ENCODE results near the gene CETP.

CETP gene

GRCh38 chr16:57024894-57025680 is 63.3 kb downstream of the CETP start:
- no peak for DNase-seq

GRCh38 chr16:57025941-57026777 is 64.4 kb downstream of the CETP start:
- no peak for DNase-seq

- no peak for DNase-seq
Measured at GRCh38 chr16:57026778-57027062, 65.0 kb downstream of the CETP start.

- no peak for DNase-seq
Measured at GRCh38 chr16:57027067-57027466, 65.3 kb downstream of the CETP start.

GRCh38 chr16:57028086-57028485 is 66.3 kb downstream of the CETP start:
- no peak for DNase-seq

- no peak for DNase-seq
Measured at GRCh38 chr16:57029161-57030160, 67.7 kb downstream of the CETP start.

- no peak for DNase-seq
Measured at GRCh38 chr16:57030346-57030902, 68.7 kb downstream of the CETP start.

- DNase-seq, result no peak
Measured at GRCh38 chr16:57031156-57031555, 69.4 kb downstream of the CETP start.

- DNase-seq, result no peak
Measured at GRCh38 chr16:57032346-57032745, 70.6 kb downstream of the CETP start.

GRCh38 chr16:57032931-57033330 is 71.2 kb downstream of the CETP start:
- no peak for DNase-seq

All from NCI-H524 (cell line).